ENCODE data around the gene DYNC1I1. TPM values are rescaled to one million over a fixed set of nuclear protein-coding genes. Genes with fewer than 3 reads are reported as not detected.
A peak's percentile ranks its signal among the peaks of the same experiment; 100 is the strongest.

DYNC1I1 gene
- total RNA-seq, 1 experiment from 2014 or later = 0.03 TPM

- DNase-seq (ENCODE audit: low read depth) = no peak
- in situ Hi-C loops (cut with HindIII; ENCODE audit: low pct_unique_long_range_greater_than_20kb, low sequenced_read_pairs) = no loop called here
Measured at GRCh38 chr7:96121752-96122151, 349.4 kb downstream of the DYNC1I1 start.

- in situ Hi-C loops (cut with HindIII; ENCODE audit: low pct_unique_long_range_greater_than_20kb, low sequenced_read_pairs) = no loop called here
- no peak for DNase-seq (ENCODE audit: low read depth)
Measured at GRCh38 chr7:96122746-96123145, 350.4 kb downstream of the DYNC1I1 start.

- DNase-seq (ENCODE audit: low read depth) = peak; percentile 6
- in situ Hi-C loops (cut with HindIII; ENCODE audit: low pct_unique_long_range_greater_than_20kb, low sequenced_read_pairs) = no loop called here
Measured at GRCh38 chr7:96126382-96126781, 354.0 kb downstream of the DYNC1I1 start.

- DNase-seq (ENCODE audit: low read depth) = no peak
- in situ Hi-C loops (cut with HindIII; ENCODE audit: low pct_unique_long_range_greater_than_20kb, low sequenced_read_pairs) = no loop called here
Measured at GRCh38 chr7:96127746-96128145, 355.4 kb downstream of the DYNC1I1 start.

GRCh38 chr7:96131525-96131924 lies 359.2 kb downstream of the DYNC1I1 start:
- no peak for DNase-seq (ENCODE audit: low read depth)
- in situ Hi-C loops (cut with HindIII; ENCODE audit: low pct_unique_long_range_greater_than_20kb, low sequenced_read_pairs) = no loop called here

- in situ Hi-C loops (cut with HindIII; ENCODE audit: low pct_unique_long_range_greater_than_20kb, low sequenced_read_pairs) = no loop called here
- DNase-seq (ENCODE audit: low read depth) = no peak
Measured at GRCh38 chr7:96135241-96135640, 362.9 kb downstream of the DYNC1I1 start.

- in situ Hi-C loops (cut with HindIII; ENCODE audit: low pct_unique_long_range_greater_than_20kb, low sequenced_read_pairs) = no loop called here
- DNase-seq (ENCODE audit: low read depth) = no peak
Measured at GRCh38 chr7:96136600-96137239, 364.4 kb downstream of the DYNC1I1 start.

GRCh38 chr7:96143495-96144259 lies 371.3 kb downstream of the DYNC1I1 start:
- in situ Hi-C loops (cut with HindIII; ENCODE audit: low pct_unique_long_range_greater_than_20kb, low sequenced_read_pairs) = no loop called here

GRCh38 chr7:96144260-96144526 lies 371.8 kb downstream of the DYNC1I1 start:
- in situ Hi-C loops (cut with HindIII; ENCODE audit: low pct_unique_long_range_greater_than_20kb, low sequenced_read_pairs) = no loop called here
- DNase-seq (ENCODE audit: low read depth) = no peak

More at GRCh38 chr7:96143495-96144259, 371.3 kb downstream of the DYNC1I1 start:
- no peak for DNase-seq (ENCODE audit: low read depth)

Other genes starting within 250 kb of the DYNC1I1 start
- gene PDK4, start 176.0 kb upstream of the DYNC1I1 start, total RNA-seq (2014; rRNA removed; shearing (Covaris generic); ENCODE audit: low replicate concordance) = 0.41 and 1.9 TPM in 2 replicates

Measured in Caki2 (cell line).